NB4 (cell line): Measurements from ENCODE around the gene POU4F1.

Experiments
- DNase-seq: peaks from one replicate; pipeline ENCODE4 v3.0.0; 2010; ENCODE audit warnings: low read depth
- H3K4me3 ChIP-seq: one replicate; pipeline ENCODE4 v1.5.1; 2011; ENCODE audit warnings: mild to moderate bottlenecking, low read depth, low read length, moderate library complexity
- MYC ChIP-seq: IDR thresholded peaks from 2 replicates; pipeline ENCODE4 v1.6.1; 2011; ENCODE audit warnings: low read depth, low read length
- POLR2A ChIP-seq: IDR thresholded peaks from 2 replicates; pipeline ENCODE4 v1.6.1; 2011; ENCODE audit warnings: mild to moderate bottlenecking; ENCODE audit not compliant: insufficient read length; ENCODE audit errors: extremely low read depth
- TF ChIP-seq, protein P1 (sequence below): IDR thresholded peaks from 2 replicates; pipeline ENCODE4 v1.6.1; 2011; ENCODE audit warnings: low read depth, low read length
- TF ChIP-seq, protein P2 (sequence below): IDR thresholded peaks from one replicate; pipeline ENCODE4 v1.5.1; 2012; ENCODE audit warnings: low read depth, low read length

The POU4F1 gene

DNA sequence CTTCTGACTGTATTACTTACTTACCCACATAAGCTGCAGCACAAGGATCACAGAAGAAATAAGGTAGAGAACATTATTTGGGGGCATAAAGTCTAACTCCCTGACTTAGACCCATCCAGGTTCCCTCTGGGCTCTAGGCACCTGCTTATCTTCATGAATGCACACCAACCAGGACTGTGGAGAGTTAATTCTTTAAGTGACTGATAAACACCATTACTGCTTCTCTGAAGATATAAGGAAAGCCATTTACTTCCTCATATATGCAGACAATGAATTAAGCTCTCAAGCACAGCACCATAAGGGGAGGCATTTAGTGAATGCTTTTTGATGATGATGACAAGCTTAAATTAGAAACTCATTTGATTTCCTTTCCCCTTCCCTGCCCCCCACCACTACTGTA, 33.1 kb upstream of the POU4F1 start:
- DNase-seq, result no peak
- TF ChIP-seq, protein P1, sequence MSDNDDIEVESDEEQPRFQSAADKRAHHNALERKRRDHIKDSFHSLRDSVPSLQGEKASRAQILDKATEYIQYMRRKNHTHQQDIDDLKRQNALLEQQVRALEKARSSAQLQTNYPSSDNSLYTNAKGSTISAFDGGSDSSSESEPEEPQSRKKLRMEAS, result no peak
- TF ChIP-seq, protein P2, sequence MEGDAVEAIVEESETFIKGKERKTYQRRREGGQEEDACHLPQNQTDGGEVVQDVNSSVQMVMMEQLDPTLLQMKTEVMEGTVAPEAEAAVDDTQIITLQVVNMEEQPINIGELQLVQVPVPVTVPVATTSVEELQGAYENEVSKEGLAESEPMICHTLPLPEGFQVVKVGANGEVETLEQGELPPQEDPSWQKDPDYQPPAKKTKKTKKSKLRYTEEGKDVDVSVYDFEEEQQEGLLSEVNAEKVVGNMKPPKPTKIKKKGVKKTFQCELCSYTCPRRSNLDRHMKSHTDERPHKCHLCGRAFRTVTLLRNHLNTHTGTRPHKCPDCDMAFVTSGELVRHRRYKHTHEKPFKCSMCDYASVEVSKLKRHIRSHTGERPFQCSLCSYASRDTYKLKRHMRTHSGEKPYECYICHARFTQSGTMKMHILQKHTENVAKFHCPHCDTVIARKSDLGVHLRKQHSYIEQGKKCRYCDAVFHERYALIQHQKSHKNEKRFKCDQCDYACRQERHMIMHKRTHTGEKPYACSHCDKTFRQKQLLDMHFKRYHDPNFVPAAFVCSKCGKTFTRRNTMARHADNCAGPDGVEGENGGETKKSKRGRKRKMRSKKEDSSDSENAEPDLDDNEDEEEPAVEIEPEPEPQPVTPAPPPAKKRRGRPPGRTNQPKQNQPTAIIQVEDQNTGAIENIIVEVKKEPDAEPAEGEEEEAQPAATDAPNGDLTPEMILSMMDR, result no peak
- TF ChIP-seq POLR2A (no peak), MYC (no peak)
- H3K4me3 ChIP-seq, result no peak overlapping the region

DNA sequence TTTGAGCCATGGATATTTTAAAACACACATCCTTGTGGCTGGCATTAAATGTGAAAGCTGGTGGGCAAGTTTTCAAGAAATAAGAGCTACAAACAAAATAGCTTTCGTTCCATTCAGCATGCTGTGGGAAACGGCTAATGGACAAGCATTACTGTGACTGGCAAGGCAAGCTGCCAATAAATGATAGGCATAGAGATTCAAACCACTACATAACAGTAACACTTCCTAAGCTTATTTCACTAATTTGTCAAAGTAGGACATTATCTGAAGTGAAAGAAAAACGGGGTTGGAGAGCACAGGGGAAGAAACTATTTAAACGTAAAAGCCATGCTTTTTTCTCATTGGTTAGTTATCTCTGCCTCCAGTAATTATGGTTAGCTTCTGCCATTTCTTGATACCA, 29.6 kb upstream of the POU4F1 start:
- no peak for DNase-seq
- TF ChIP-seq POLR2A, result no peak
- TF ChIP-seq, protein P2, result no peak
- TF ChIP-seq MYC, result no peak
- TF ChIP-seq, protein P1, result no peak
- H3K4me3 ChIP-seq, result no peak overlapping the region

DNA sequence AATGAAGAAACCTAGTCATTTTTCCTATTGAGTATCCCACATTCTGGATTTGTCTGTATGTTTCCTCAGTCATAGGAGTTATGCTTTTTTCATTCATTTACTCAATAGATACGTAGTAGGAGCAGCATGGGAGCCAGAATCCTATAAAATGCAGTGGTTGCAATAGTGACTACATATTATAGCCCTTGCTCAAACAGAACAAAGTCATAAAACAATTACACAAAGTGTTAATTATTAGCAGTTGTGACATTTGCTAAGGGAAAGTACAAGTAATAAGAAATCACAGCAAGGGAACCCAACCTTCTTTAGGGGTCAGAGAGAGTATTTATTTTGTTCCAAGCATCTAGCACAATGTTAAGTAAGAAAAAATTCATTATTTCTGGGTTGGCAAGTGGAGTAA, 27.7 kb upstream of the POU4F1 start:
- no peak for DNase-seq
- TF ChIP-seq POLR2A (no peak), MYC (no peak)
- TF ChIP-seq, protein P2, result no peak
- TF ChIP-seq, protein P1, result no peak
- no peak overlapping the region for H3K4me3 ChIP-seq

DNA sequence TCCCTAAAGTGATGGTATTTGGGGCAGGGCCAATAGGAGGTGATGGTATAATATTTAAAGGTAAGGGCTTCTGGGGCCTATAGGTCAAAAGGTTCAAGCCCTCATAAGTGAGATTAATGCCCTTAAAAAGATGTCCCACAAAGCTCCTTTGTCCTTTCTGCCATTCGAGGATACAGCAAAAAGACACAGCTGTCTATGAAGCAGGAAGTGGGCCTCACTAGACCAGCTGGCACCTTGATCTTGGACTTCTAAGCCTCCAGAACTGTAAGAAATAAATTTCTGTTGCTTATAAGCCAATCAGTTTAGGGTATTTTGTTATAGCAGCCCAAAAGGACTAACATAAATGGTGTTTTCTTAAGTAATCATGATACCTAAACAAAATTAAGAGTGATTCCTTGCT, 27.2 kb upstream of the POU4F1 start:
- no peak overlapping the region for H3K4me3 ChIP-seq
- DNase-seq, result no peak
- TF ChIP-seq, protein P1, result no peak
- TF ChIP-seq, protein P2, result no peak
- TF ChIP-seq MYC (no peak), POLR2A (no peak)

DNA sequence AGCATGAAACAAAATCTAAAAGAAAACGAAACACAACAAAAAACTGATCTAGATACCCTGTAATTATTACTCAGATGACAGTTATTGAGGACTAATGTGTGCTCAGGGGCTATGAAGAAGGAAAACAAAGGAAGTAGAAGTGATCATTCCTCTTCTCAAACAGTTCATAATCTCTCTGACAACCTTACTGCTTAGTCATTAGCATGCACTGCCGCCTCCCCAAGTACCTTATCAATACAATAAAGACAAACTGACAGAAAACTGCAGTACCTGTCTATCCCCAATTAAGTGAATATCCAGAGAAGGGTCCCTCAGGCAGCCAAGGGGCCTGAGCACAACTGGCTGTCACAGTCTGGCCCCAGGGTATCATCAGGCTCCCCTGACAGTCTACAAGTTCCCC, 22.0 kb upstream of the POU4F1 start:
- no peak for DNase-seq
- TF ChIP-seq, protein P1, result no peak
- TF ChIP-seq MYC, result no peak
- TF ChIP-seq, protein P2, result no peak
- no peak for TF ChIP-seq POLR2A
- H3K4me3 ChIP-seq, result no peak overlapping the region

DNA sequence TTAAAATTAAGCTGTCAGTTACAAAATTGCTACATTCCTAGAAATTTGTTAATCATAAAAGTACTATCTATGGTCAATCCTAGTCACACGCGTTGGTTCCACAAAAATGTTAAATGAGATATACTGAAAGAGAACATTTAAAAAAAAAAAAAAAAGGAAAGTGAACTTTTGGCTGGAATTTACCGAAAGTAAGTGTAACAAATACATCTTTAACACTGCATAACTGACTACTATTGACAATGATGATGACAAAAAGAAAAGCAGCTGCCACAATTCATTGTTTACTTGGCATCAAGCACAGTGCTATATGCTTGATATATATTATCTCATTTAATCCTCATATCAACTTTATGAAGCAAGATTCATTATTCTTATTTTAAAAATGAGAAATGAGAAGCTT, 19.8 kb upstream of the POU4F1 start:
- H3K4me3 ChIP-seq, result no peak overlapping the region
- TF ChIP-seq, protein P1, result no peak
- TF ChIP-seq, protein P2, result no peak
- TF ChIP-seq MYC (no peak), POLR2A (no peak)
- no peak for DNase-seq
